ENCODE measurements around the gene MEGF11. TPM values are rescaled to one million over a fixed set of nuclear protein-coding genes. Genes with fewer than 3 reads are reported as not detected.

Gene MEGF11
- polyA plus RNA-seq, 1 of the 3 experiments (the other 2 are of a cell fraction): not detected

- Histone ChIP-seq H3K36me3 (replicated peaks in 1 of 2; ENCODE audit: control insufficient read depth in 1 of 2, insufficient read depth in 2 of 2, low read length in 1 of 2) (no peaks in the 10 kb centered on the region), H2AFZ (ENCODE audit: low read depth) (no peak overlapping the region), H3K9me3 (no peaks in the 10 kb centered on the region), H3K4me2 (no peak overlapping the region), H3F3A (replicated peaks; ENCODE audit: insufficient read depth) (no peaks in the 10 kb centered on the region), H3K4me1 (ENCODE audit: control insufficient read depth in 1 of 2, insufficient read depth in 2 of 2, low read depth in 1 of 2, low read length in 1 of 2) (no peaks in the 10 kb centered on the region), H3K9ac (no peak overlapping the region), H3K27ac (ENCODE audit: low read depth in 2 of 2, low read length in 1 of 2) (no peak overlapping the region), H3K27me3 (ENCODE audit: insufficient read depth) (peaks cover 12% of the 10 kb centered on the region), H3K4me3 (ENCODE audit: low read depth in 2 of 2, low read length in 1 of 2) (no peak overlapping the region), H3K79me2 (ENCODE audit: insufficient read depth) (no peaks in the 10 kb centered on the region), H3K9me2 (no peaks in the 10 kb centered on the region), H4K20me1 (ENCODE audit: insufficient read depth) (no peaks in the 10 kb centered on the region)
- DNase-seq: no peak
- 88% methylated on average over 6 of the region's 6 CpGs for WGBS (ENCODE audit: low lambda C conversion rate)
- TF ChIP-seq MEF2A (IDR thresholded peaks at IDR 0.05; ENCODE audit: borderline replicate concordance, low read depth): no peak
- no peak for TF ChIP-seq GATA2 (CRISPR knock-in tag; IDR thresholded peaks at IDR 0.05)
- no peak for TF ChIP-seq EZH2phosphoT487 (IDR thresholded peaks at IDR 0.05; ENCODE audit: borderline replicate concordance, low read depth)
- TF ChIP-seq IRF3 (IDR thresholded peaks at IDR 0.05; ENCODE audit: low read depth, low read length): no peak
- TF ChIP-seq RFX5 (IDR thresholded peaks at IDR 0.05; ENCODE audit: low read length): no peak
- TF ChIP-seq SIN3A (IDR thresholded peaks at IDR 0.05; ENCODE audit: borderline replicate concordance, low read depth, low read length): no peak
- no peak for TF ChIP-seq CHD2 (IDR thresholded peaks at IDR 0.05; ENCODE audit: low read length, partially characterized antibody)
- POLR2A ChIA-PET: no interaction called here
- CTCF ChIA-PET: no interaction called here
Measured at GRCh38 chr15:66220601-66221000, 32.9 kb downstream of the MEGF11 start.

GRCh38 chr15:66219339-66219738, 34.2 kb downstream of the MEGF11 start:
- no peak for DNase-seq
- Histone ChIP-seq H3F3A (replicated peaks; ENCODE audit: insufficient read depth) (no peaks in the 10 kb centered on the region), H3K9me3 (no peaks in the 10 kb centered on the region), H3K36me3 (replicated peaks in 1 of 2; ENCODE audit: control insufficient read depth in 1 of 2, insufficient read depth in 2 of 2, low read length in 1 of 2) (no peaks in the 10 kb centered on the region), H3K27ac (ENCODE audit: low read depth in 2 of 2, low read length in 1 of 2) (no peak overlapping the region), H4K20me1 (ENCODE audit: insufficient read depth) (no peaks in the 10 kb centered on the region), H3K4me1 (ENCODE audit: control insufficient read depth in 1 of 2, insufficient read depth in 2 of 2, low read depth in 1 of 2, low read length in 1 of 2) (no peaks in the 10 kb centered on the region), H3K9ac (no peak overlapping the region), H3K4me3 (ENCODE audit: low read depth in 2 of 2, low read length in 1 of 2) (no peak overlapping the region), H3K9me2 (no peaks in the 10 kb centered on the region), H3K4me2 (no peak overlapping the region), H3K27me3 (ENCODE audit: insufficient read depth) (peaks cover 17% of the 10 kb centered on the region), H2AFZ (ENCODE audit: low read depth) (no peak overlapping the region), H3K79me2 (ENCODE audit: insufficient read depth) (no peaks in the 10 kb centered on the region)
- 68% methylated on average over 2 of the region's 2 CpGs for WGBS (ENCODE audit: low lambda C conversion rate)
- no peak for TF ChIP-seq ELF1 (IDR thresholded peaks at IDR 0.05)
- no peak for TF ChIP-seq POLR2AphosphoS5 (IDR thresholded peaks at IDR 0.05; ENCODE audit: low read depth, low read length)
- no peak for TF ChIP-seq TEAD4 (IDR thresholded peaks at IDR 0.05; ENCODE audit: borderline replicate concordance, insufficient read depth)
- TF ChIP-seq SIN3A (IDR thresholded peaks at IDR 0.05; ENCODE audit: borderline replicate concordance, low read depth, low read length): no peak
- no peak for TF ChIP-seq REST (IDR thresholded peaks at IDR 0.05; ENCODE audit: low read depth, low read length)
- CTCF ChIA-PET: interaction anchor here (1.0 to 1.5 kb wide), 2 partner anchors 10 to 13 kb away, joined by 4 to 5 read pairs; no protein-coding TSS in a partner anchor
- POLR2A ChIA-PET: no interaction called here
